GM23248 (cell line): ENCODE data around the gene SHISAL2B.

Source experiments
- EZH2 ChIP-seq: fragments of 200-600 bp; sonication (generic); IDR thresholded peaks from 2 replicates; pipeline ENCODE4 v1.6.1; 2018; ENCODE audit warnings: antibody characterized with exemption, mild to moderate bottlenecking; ENCODE audit not compliant: insufficient read depth, poor library complexity, severe bottlenecking
- EZH2phosphoT487 ChIP-seq: fragments of 200-600 bp; sonication (generic); IDR thresholded peaks from 2 replicates; pipeline ENCODE4 v1.6.1; 2018; ENCODE audit warnings: antibody characterized with exemption, moderate library complexity, mild to moderate bottlenecking, low read depth; ENCODE audit not compliant: insufficient read depth

DNA sequence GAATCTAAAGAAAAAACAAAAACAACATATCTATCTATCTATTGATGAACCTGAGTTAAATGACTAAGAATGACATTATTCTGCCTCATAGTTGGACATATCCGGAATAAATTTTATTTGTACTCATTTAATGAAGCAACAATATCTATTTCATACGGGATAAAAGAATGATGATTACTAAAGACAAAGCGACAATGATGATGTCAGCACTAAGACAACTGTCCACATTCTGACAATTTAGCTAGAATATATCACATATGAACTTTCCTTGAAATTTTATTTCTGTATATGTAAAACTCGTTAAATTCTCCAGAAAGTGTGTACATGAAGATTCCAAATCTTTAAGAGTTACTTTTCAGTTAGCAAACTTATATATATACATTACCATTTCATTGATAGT lies 23.2 kb upstream of the SHISAL2B start:
- TF ChIP-seq EZH2 (no peak), EZH2phosphoT487 (no peak)
